BJ (cell line): Measurements from ENCODE around the gene CCNC. TPM values are rescaled to one million over a fixed set of nuclear protein-coding genes. Genes with fewer than 3 reads are reported as not detected.

Experiments
- CTCF ChIA-PET: fragments of 350-600 bp; formaldehyde crosslinking; extraction: SDS; loops from one replicate; lab custom pipeline; 2021; ENCODE audit warnings: antibody characterized with exemption, inconsistent platforms; lab: Yijun Ruan, JAX
- POLR2A ChIA-PET: fragments of 300-600 bp; sonication (Branson Sonifier 250); formaldehyde crosslinking; extraction: SDS; loops from one replicate; lab custom pipeline; 2021; ENCODE audit warnings: antibody characterized with exemption; lab: Charles Lee
- DNase-seq: peaks from one replicate; pipeline ENCODE4 v3.0.0-alpha.2; 2011; ENCODE audit warnings: low read depth
- H3K27me3 ChIP-seq: 2 replicates; pipeline ENCODE4 v1.6.0; 2011; ENCODE audit warnings: low read length; ENCODE audit not compliant: control insufficient read depth, insufficient read depth
- H3K36me3 ChIP-seq: 2 replicates; pipeline ENCODE4 v1.5.1; 2011; ENCODE audit warnings: low read length; ENCODE audit not compliant: control insufficient read depth, insufficient read depth
- H3K4me3 ChIP-seq: 2 replicates; pipeline ENCODE4 v1.5.1; 2011; ENCODE audit warnings: low read depth, mild to moderate bottlenecking, control low read depth, low read length
- CTCF ChIP-seq: IDR thresholded peaks from 2 replicates; pipeline ENCODE4 v1.5.1; 2011; ENCODE audit warnings: low read depth, mild to moderate bottlenecking, control low read depth, inconsistent platforms, low read length, moderate library complexity; ENCODE audit not compliant: insufficient read depth
- polyA plus RNA-seq: library from polyadenylated mRNA; depleted of rRNA; stranded (reverse); fragments of >200 nt; gene quantifications from 2 replicates; pipeline ENCODE4 v1.2.3, GENCODE V29; 2011

The CCNC gene
- polyA plus RNA-seq, 1 experiment: 32.3 TPM

- ChIA-PET POLR2A (no interaction called here), CTCF (interaction anchor here (1.5 kb wide), 1 partner anchor 19 kb away, joined by 4 read pairs; no protein-coding TSS in a partner anchor)
- no peak for DNase-seq
- Histone ChIP-seq H3K4me3 (no peak overlapping the region), H3K36me3 (no peaks in the 10 kb centered on the region), H3K27me3 (peaks cover 76% of the 10 kb centered on the region)
- no peak for TF ChIP-seq CTCF
Observed at GRCh38 chr6:99608059-99608885, 39.8 kb upstream of the CCNC start.

- CTCF ChIA-PET: interaction anchor here (1.5 kb wide), 1 partner anchor 19 kb away, joined by 4 read pairs; no protein-coding TSS in a partner anchor
- TF ChIP-seq CTCF: no peak
- Histone ChIP-seq H3K27me3 (peaks cover 72% of the 10 kb centered on the region), H3K4me3 (no peak overlapping the region), H3K36me3 (no peaks in the 10 kb centered on the region)
- DNase-seq: no peak
- POLR2A ChIA-PET: no interaction called here
Observed at GRCh38 chr6:99607416-99608036, 39.1 kb upstream of the CCNC start.

GRCh38 chr6:99606656-99607415 lies 38.4 kb upstream of the CCNC start, which contains the start of gene PRDM13:
Gene PRDM13, plus strand, starts transcription at chr6:99606833. Its CDS starts 202 bp downstream, at chr6:99607035.
- POLR2A ChIA-PET: no interaction called here
- CTCF ChIA-PET: no interaction called here
- DNase-seq: no peak
- H3K36me3 ChIP-seq: no peaks in the 10 kb centered on the region
- no peak for TF ChIP-seq CTCF
- peaks cover 73% of the 10 kb centered on the region for H3K27me3 ChIP-seq
- no peak within 1 kb of the TSS for H3K4me3 ChIP-seq

DNA sequence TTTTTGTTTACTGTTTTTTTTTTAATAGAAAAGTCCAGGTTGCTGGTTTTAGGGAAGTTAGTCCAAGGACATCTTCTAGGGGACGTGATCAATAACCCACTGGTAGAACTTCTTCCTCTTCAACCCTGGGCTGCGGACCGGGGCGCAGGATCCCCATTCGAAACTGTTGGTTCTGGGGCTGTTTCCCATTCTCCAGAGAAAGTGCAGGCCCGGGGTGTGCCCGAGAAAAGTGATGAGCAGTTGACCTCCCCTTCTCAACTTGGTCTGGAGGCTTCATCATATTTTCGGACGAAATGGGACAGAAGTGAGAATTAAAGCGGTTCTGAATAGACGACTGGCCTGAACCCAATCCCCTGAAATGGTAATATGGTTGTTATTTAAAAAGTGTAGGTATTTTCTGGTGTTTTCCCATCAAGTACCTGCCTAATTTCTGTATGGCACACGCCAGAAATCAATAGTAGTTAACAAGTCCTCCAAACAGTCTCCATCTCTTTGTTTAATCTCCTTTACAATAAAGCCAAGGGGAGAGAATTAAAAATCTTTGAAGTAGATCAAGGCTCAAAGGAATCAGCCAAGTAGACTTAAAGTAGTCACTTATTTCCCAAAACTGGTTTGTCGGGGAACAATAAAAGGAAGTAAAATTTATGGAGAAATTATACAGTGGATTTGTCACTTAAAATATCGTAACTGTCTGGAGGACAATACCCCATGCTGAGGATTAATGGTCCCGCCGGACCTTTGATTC lies 37.6 kb upstream of the CCNC start:
- ChIA-PET CTCF (interaction anchor here (0.6 kb wide), 1 partner anchor 142 kb away, joined by 3 read pairs; no protein-coding TSS in a partner anchor), POLR2A (no interaction called here)
- no peak for DNase-seq
- no peak for TF ChIP-seq CTCF
- Histone ChIP-seq H3K4me3 (no peak overlapping the region), H3K27me3 (peaks cover 76% of the 10 kb centered on the region), H3K36me3 (no peaks in the 10 kb centered on the region)
